Mucosa of gallbladder (tissue), 1 donor: ENCODE data around the gene ZNF362. TPM values are rescaled to one million over a fixed set of nuclear protein-coding genes. Genes with fewer than 3 reads are reported as not detected.
A peak's percentile ranks its signal among the peaks of the same experiment; 100 is the strongest.

ENCODE experiments used
- DNase-seq: peaks from one replicate; pipeline ENCODE4 v3.0.0-alpha.2; 2020; ENCODE audit warnings: low spot score
- total RNA-seq: library from RNA; stranded (reverse); gene quantifications from one replicate; pipeline ENCODE4 v1.2.1, GENCODE V29; 2021
- donor health status: DM: no; HTN: no; CAD: no.

Gene ZNF362
- total RNA-seq, 1 donor from 2014 or later: 39.9 TPM

- peak; percentile 67 for DNase-seq
Measured at GRCh38 chr1:33327587-33328325, 71.5 kb downstream of the ZNF362 start.

DNA sequence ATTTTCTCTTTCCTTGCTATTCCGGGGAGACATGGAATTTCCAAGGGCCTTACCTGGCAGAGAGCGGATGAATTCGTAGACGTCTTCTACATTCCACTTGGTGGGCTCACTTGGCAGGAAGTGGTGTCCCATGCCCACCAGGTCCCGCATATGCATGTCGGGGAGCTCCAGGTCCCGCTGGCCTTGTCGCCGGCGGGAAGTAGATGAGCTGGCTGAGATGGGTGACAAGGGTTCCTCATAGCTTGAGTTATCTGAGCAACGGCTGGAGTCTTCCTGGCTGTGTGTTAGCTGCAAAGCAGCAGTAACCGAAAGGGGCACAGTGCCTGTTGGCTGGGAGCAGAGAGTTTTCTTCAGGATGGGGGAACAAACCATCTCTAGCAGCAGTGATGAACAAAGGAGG is 72.5 kb downstream of the ZNF362 start:
- no peak for DNase-seq

- no peak for DNase-seq
Measured at GRCh38 chr1:33329600-33330305, 73.5 kb downstream of the ZNF362 start.

GRCh38 chr1:33330361-33330890 is 74.1 kb downstream of the ZNF362 start:
- no peak for DNase-seq

GRCh38 chr1:33330906-33331305 is 74.6 kb downstream of the ZNF362 start:
- no peak for DNase-seq

- no peak for DNase-seq
Measured at GRCh38 chr1:33331444-33332356, 75.4 kb downstream of the ZNF362 start.

DNA sequence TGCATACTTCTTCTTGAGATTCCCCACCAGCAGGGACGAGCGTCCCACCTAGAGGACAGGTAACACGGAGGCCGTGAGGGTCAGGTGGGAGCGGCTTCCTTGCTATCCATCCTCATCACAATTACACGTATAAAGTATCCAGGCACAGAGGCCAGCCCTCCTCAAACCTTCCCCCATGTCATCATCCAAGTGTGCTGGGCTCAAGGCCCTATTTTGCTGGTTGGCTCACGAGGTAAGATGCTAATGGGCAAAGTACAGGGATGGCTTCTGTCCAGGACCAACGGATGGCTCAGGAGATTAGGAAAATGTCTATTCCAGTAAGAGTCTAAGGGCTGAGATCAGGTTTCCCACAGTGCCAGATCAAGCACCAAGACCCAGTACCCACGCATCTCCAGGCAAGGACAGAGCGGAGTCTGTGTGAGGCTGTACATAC is 76.1 kb downstream of the ZNF362 start:
- DNase-seq: no peak

GRCh38 chr1:33332881-33333280 is 76.6 kb downstream of the ZNF362 start:
- DNase-seq: no peak

DNA sequence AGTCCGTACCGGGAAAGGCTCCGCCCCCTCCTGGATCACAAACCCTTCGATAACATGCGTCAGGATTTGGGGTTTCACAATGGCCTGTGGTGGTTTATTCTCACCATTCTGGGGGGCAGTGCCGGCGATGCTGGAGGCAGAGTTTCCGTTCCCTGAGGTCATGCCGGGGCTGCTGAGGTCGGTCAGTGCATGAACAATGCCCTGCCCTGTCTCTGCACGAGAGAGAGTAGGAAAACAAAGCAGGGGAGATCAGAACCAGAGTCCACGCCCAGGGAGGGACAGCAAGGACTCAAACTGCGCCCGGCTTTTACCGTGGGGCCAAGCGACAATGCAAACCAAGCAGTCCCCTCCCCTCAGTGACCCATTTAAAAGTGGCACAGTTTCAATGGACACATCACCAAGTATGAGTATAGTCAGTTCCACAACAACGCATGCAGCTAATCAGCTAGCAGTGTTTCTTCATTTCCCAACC is 77.8 kb downstream of the ZNF362 start:
- no peak for DNase-seq

DNA sequence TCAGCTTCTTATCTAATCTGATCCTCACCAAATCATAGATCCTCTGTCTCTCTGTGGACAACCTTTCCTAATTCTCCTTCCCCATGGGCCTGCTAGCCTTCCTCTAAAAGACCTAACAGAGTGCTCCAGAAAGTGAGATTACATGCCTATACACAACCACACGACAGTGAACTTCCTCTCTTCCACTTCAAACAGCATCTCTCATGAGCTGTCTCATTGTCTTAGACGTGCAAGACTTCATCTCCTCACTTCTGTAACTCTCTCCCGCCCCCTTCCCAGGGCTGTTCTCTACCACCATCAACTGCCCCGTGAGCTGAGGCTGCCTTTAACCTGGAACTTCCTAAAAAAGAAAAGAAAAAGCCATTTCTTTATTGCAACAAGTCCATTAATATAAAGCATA is 78.7 kb downstream of the ZNF362 start:
- DNase-seq: no peak

DNA sequence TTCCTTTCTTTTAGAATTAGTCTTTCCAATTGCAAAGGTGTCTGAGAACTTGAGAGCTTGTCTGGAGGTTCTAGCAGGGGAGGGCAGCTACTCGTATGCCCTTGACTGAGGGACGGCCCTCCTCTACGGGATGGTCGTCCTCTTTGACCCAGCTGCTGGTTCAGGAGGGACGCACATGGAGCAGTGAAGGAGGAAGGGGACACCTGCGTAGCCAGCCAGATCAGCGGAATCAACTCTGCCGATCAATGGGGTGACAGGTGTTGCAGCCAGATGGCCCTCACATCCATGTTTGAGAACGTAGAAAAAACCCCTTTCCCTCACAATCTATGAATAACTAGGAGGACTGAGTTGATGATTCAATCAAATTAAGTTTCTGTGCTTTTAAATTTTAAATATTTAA is 80.3 kb downstream of the ZNF362 start:
- DNase-seq: no peak

GRCh38 chr1:33337441-33337840 is 81.1 kb downstream of the ZNF362 start:
- no peak for DNase-seq

GRCh38 chr1:33338048-33338439 is 81.8 kb downstream of the ZNF362 start:
- DNase-seq: no peak

DNA sequence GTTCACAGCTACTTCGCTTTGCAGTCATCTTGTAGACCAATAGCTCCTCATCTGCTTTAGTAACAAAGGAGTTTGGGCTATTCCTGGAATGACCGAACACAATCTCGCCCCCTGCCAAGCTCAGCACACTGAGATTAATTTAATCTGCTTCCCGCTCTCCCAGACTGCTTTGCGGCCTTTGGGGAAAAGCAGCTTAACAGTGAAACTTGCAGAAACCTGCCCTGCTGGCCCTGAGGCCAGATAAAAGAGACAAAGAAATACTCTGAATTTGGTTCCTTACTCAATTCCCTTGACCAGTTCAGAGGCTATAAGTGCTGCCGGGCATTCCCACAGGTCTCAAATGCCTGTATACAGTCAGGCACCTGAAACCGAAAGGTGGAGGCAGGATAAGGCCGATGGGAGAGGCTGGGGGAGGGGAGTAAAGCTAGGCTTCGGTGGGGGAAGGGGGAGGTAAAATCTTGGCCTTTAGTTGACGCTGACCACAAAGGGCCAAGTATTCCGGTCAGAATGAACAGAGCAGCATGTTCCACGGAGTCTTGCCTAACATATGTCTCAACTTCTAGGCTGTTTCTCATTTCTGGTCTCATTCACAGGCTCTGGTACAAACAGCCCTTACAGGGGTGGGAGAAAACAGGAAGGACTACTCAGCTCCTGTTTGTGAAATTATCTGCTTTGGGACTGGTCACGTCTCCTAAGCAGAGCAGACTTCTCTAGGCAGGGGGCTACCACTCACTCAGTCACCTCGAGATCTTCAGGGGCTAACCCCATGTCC is 82.3 kb downstream of the ZNF362 start:
- peak; percentile 50 for DNase-seq

GRCh38 chr1:33339413-33339812 is 83.1 kb downstream of the ZNF362 start:
- no peak for DNase-seq

DNA sequence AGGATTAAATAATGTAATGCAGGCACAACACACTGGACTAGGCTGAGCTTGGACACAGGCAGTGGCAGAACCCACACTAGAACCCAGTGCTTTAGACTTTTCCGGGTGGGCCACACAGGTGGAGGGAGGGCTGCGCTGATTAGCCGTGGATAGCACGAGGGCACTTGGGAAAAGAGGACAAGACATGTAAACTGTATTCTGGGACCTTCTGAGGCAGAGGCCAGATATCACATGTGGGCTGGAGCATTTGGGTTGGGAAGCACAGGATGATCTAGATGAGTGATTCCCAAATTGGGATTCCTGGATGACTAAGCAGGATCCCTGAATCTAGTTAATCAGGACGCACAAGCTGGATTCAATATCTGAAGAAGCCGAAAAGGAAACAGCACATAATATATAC is 84.9 kb downstream of the ZNF362 start:
- no peak for DNase-seq

GRCh38 chr1:33342041-33342723 is 85.9 kb downstream of the ZNF362 start:
- DNase-seq: peak; percentile 86

- DNase-seq: no peak
Measured at GRCh38 chr1:33343539-33343938, 87.2 kb downstream of the ZNF362 start.

DNA sequence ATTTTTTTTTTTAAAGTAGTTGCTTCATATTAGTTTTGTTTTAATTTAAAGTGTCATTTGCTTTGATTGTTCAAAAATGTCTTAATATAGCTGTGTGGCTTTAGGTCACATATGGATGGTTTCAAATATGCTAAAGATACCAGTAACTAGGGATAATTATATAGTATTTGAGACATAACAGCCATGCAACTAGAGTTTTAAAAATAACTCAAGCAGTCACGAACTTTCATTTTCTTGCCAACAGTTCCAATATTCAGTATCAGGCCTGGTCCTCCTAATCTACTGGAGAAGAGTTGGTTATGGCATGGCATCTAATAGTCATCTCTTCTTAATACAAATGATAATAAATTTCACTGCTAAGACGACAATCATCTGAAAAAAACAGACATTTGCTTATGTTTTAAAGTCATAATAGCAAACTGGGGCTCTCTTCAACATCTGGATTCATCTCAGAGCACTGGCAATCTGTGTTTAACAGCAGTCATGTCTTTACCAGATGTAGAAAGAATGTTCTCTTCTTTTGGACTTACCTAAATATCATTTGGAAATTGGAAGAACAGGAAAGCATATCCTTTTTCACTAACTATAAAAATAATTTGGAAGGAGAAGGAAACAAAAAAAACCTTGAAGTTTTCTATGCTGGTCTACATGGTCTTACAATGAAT is 88.7 kb downstream of the ZNF362 start:
- DNase-seq: no peak

GRCh38 chr1:33346533-33346926 is 90.2 kb downstream of the ZNF362 start:
- no peak for DNase-seq
